Measurements from ENCODE around the gene TRIM45. TPM values are rescaled to one million over a fixed set of nuclear protein-coding genes. Genes with fewer than 3 reads are reported as not detected.
A peak's percentile ranks its signal among the peaks of the same experiment; 100 is the strongest.

TRIM45 gene
- total RNA-seq, 1 donor from 2014 or later, result 15.7 TPM

- Histone ChIP-seq H3K9me3 (ENCODE audit: low read depth) (no peaks in the 10 kb centered on the region), H3K4me2 (no peak overlapping the region), H3K79me2 (ENCODE audit: low read depth) (no peaks in the 10 kb centered on the region), H3K4me1 (no peaks in the 10 kb centered on the region), H3K4me3 (no peak overlapping the region), H3K27me3 (no peaks in the 10 kb centered on the region), H3K36me3 (no peaks in the 10 kb centered on the region), H3F3A (ENCODE audit: low read depth) (no peaks in the 10 kb centered on the region), H3K9ac (no peak overlapping the region), H3K27ac (no peak overlapping the region), H4K20me1 (ENCODE audit: low read depth) (no peaks in the 10 kb centered on the region), H2AFZ (replicated peaks) (no peak overlapping the region)
- Mint-ChIP-seq H3K36me3 (peaks cover 24% of the 10 kb centered on the region), H3K4me3 (no peak overlapping the region), H3K4me1 (peaks cover 22% of the 10 kb centered on the region), H3K27ac (no peak overlapping the region), H3K27me3 (ENCODE audit: insufficient read depth, low read depth) (peaks cover 3% of the 10 kb centered on the region), H3K9me3 (no peaks in the 10 kb centered on the region)
- no peak for DNase-seq (ENCODE audit: low spot score)
- TF ChIP-seq EZH2 (IDR thresholded peaks at IDR 0.05) (no peak), CTCF (IDR thresholded peaks at IDR 0.05) (no peak), EZH2phosphoT487 (IDR thresholded peaks at IDR 0.05) (no peak)
Measured at GRCh38 chr1:117094841-117095604, 26.5 kb downstream of the TRIM45 start.

- H3K27me3 Mint-ChIP-seq (ENCODE audit: insufficient read depth, low read depth), result peaks cover 3% of the 10 kb centered on the region
- peaks cover 17% of the 10 kb centered on the region for H3K36me3 Mint-ChIP-seq
- H3K9me3 ChIP-seq (ENCODE audit: low read depth), result no peaks in the 10 kb centered on the region
- no peak overlapping the region for H3K4me3 ChIP-seq
- no peaks in the 10 kb centered on the region for H3K9me3 Mint-ChIP-seq
- H2AFZ ChIP-seq (replicated peaks), result no peak overlapping the region
- H3K79me2 ChIP-seq (ENCODE audit: low read depth), result no peaks in the 10 kb centered on the region
- peak overlapping the region; percentile 81 for H3K27ac Mint-ChIP-seq
- H3K4me2 ChIP-seq, result no peak overlapping the region
- peak; percentile 22 for DNase-seq (ENCODE audit: low spot score)
- H3K36me3 ChIP-seq, result no peaks in the 10 kb centered on the region
- TF ChIP-seq CTCF (IDR thresholded peaks at IDR 0.05), result peak; percentile 36
- no peak for TF ChIP-seq EZH2phosphoT487 (IDR thresholded peaks at IDR 0.05)
- no peak overlapping the region for H3K9ac ChIP-seq
- no peaks in the 10 kb centered on the region for H4K20me1 ChIP-seq (ENCODE audit: low read depth)
- H3K4me1 Mint-ChIP-seq, result peaks cover 22% of the 10 kb centered on the region
- no peak overlapping the region for H3K4me3 Mint-ChIP-seq
- H3F3A ChIP-seq (ENCODE audit: low read depth), result no peaks in the 10 kb centered on the region
- H3K4me1 ChIP-seq, result no peaks in the 10 kb centered on the region
- no peak overlapping the region for H3K27ac ChIP-seq
- no peaks in the 10 kb centered on the region for H3K27me3 ChIP-seq
Measured at GRCh38 chr1:117093870-117094621, 27.5 kb downstream of the TRIM45 start.

GRCh38 chr1:117093091-117093534 lies 28.4 kb downstream of the TRIM45 start:
- H3K27me3 ChIP-seq, result no peaks in the 10 kb centered on the region
- no peak overlapping the region for H3K9ac ChIP-seq
- H3K4me2 ChIP-seq, result no peak overlapping the region
- no peak overlapping the region for H3K4me3 Mint-ChIP-seq
- no peak overlapping the region for H3K27ac ChIP-seq
- H3K27ac Mint-ChIP-seq, result peak overlapping the region; percentile 18
- no peaks in the 10 kb centered on the region for H3K79me2 ChIP-seq (ENCODE audit: low read depth)
- no peak overlapping the region for H2AFZ ChIP-seq (replicated peaks)
- H3K27me3 Mint-ChIP-seq (ENCODE audit: insufficient read depth, low read depth), result peaks cover 3% of the 10 kb centered on the region
- H3K9me3 ChIP-seq (ENCODE audit: low read depth), result no peaks in the 10 kb centered on the region
- H3K9me3 Mint-ChIP-seq, result no peaks in the 10 kb centered on the region
- peaks cover 22% of the 10 kb centered on the region for H3K4me1 Mint-ChIP-seq
- H3K36me3 Mint-ChIP-seq, result peaks cover 17% of the 10 kb centered on the region
- DNase-seq (ENCODE audit: low spot score), result peak; percentile 19
- no peaks in the 10 kb centered on the region for H3F3A ChIP-seq (ENCODE audit: low read depth)
- no peak overlapping the region for H3K4me3 ChIP-seq
- TF ChIP-seq EZH2phosphoT487 (IDR thresholded peaks at IDR 0.05) (no peak), EZH2 (IDR thresholded peaks at IDR 0.05) (no peak), CTCF (IDR thresholded peaks at IDR 0.05) (no peak)
- H3K36me3 ChIP-seq, result no peaks in the 10 kb centered on the region
- no peaks in the 10 kb centered on the region for H4K20me1 ChIP-seq (ENCODE audit: low read depth)
- no peaks in the 10 kb centered on the region for H3K4me1 ChIP-seq

Measured in neural progenitor cell (in vitro differentiated cells).